Measurements from ENCODE around the gene HLA-DMB.

Gene HLA-DMB

GRCh38 chr6:32940656-32941213 is at the start of gene HLA-DMB:
Gene HLA-DMB (minus strand): TSS chr6:32941028. CDS start chr6:32940807, 221 bp downstream.
- DNase-seq (ENCODE audit: low read depth in 2 of 2, low spot score in 1 of 2) = no peak

DNA sequence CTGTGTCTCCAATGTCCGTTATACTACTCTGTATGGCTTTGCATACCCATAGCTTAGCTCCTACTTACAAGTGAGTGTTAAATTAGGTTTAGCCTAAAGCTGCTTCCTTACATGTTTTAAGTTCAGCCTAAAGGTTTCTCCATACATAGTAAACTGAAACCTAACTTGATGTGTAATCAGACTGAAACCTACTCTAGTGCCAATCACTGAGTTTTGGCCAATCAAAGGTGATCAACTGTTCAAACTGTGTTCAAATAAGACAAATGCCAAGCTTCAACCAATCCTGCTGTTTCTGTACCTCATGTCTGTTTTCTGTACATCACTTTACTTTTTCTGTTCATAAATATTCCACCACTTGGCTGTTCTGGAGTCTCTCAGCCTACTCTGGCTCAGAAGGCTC is 48.5 kb upstream of the HLA-DMB start:
- no peak for DNase-seq (ENCODE audit: low read depth in 2 of 2, low spot score in 1 of 2)

DNA sequence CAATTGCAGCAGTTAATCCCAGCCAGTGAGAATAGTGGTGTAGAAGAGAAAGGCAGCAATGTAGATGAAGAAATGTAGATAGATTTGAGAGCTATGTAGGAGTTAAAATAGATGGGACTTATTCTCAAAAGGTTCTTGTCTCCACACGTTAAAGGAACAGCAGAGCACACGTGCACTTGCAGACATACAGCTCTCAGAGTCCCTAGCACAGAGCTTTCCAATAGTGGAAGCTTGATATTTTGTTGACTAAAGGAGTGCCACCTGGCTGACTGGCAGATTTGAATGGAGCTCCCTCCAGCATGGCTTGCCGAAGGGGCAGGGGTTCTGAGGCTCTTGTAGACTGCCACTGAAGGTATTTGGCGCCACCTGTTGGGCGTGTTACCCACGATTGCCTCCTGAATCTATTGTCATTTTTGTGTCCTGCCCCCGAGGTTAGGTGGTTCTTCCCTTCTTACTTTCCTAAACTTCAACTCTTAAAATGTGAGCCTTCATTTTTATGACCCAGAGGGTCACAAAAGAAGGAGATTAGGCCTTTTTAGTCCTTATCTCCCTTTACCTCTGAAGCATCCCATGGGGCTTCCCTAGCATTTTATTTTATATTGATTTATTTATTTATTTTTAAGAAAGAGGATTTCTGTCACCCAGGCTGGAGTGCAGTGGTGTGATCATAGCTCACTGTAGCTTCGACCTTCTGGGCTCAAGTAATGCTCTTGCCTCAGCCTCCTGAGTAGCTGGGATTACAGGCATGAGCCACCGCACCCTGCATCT is 44.0 kb upstream of the HLA-DMB start:
- peak; percentile 70 to 95 for DNase-seq (ENCODE audit: low read depth in 2 of 2, low spot score in 1 of 2)

GRCh38 chr6:32983964-32984621 is 43.3 kb upstream of the HLA-DMB start:
- no peak for DNase-seq (ENCODE audit: low read depth in 2 of 2, low spot score in 1 of 2)

- DNase-seq (ENCODE audit: low read depth in 2 of 2, low spot score in 1 of 2) = no peak
These were observed 42.6 kb upstream of the HLA-DMB start for GRCh38 chr6:32983493-32983848.

- no peak for DNase-seq (ENCODE audit: low read depth in 2 of 2, low spot score in 1 of 2)
These were observed 42.1 kb upstream of the HLA-DMB start for GRCh38 chr6:32982702-32983492.

DNA sequence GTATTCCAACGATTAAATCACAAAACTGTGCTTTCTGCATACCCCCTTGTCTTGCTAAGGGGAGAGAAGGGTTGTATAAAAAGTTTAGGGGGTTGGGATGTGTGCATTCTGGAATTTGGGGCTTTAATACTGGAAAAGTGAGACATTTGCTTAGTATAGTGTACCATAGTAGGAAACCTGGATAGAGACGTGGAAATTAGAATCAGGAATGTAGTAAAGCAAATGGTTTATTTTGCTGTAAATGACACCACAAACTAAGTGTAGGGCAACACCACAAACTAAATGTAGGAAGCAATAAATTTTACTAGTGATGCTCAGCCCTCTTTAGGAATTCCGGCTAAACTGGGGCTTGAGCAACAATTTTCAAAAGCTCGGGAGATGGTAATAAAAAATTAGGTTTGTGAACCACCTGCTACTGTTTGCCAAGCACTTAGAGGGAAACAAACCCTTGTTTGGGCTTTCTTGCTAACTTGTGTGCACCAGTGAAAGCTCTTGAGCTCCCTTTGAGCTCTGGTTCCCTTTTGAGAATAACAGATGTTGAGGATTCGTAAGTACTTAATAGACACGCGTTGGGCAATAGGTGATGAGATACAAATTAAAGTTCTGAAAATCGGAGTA is 41.4 kb upstream of the HLA-DMB start:
- no peak for DNase-seq (ENCODE audit: low read depth in 2 of 2, low spot score in 1 of 2)

GRCh38 chr6:32980488-32981038 is 39.7 kb upstream of the HLA-DMB start:
- no peak for DNase-seq (ENCODE audit: low read depth in 2 of 2, low spot score in 1 of 2)

GRCh38 chr6:32979720-32980487 is 39.1 kb upstream of the HLA-DMB start:
- DNase-seq (ENCODE audit: low read depth in 2 of 2, low spot score in 1 of 2) = no peak

DNA sequence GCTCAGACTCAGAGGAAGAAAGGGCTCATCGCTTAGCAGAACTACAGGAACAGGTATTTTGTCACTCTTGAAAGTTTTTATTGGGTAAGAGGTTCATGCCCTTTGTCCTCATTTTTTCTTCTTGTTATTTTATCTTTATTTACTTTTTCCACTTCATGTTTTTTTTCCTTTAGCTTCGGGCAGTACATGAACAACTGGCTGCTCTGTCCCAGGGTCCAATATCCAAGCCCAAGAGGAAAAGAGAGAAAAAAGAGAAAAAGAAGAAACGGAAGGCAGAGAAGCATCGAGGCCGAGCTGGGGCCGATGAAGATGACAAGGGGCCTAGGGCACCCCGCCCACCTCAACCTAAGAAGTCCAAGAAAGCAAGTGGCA is 37.1 kb upstream of the HLA-DMB start:
- no peak for DNase-seq (ENCODE audit: low read depth in 2 of 2, low spot score in 1 of 2)

DNA sequence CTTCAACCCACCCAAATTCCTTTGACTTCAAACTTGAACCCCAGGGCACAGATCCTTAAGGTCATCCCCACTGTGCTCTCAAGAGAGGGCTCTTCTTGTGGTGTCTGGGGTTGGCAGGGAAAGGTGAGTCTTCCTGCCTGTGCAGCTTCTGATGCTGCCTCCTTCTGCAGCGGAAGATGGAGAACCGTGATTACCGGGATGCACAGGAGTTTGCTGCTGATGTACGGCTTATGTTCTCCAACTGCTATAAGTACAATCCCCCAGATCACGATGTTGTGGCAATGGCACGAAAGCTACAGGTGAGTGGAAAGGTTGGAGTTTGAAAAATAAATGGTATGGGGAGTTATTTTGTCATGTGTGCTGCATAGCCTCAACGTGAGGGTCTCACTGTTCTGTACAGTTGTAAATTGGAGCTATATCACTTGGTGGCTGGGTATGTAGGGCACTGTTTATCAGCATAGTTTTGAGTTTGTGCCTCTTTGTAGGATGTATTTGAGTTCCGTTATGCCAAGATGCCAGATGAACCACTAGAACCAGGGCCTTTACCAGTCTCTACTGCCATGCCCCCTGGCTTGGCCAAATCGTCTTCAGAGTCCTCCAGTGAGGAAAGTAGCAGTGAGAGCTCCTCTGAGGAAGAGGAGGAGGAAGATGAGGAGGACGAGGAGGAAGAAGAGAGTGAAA is 36.6 kb upstream of the HLA-DMB start:
- DNase-seq (ENCODE audit: low read depth in 2 of 2, low spot score in 1 of 2) = no peak

- no peak for DNase-seq (ENCODE audit: low read depth in 2 of 2, low spot score in 1 of 2)
These were observed 35.7 kb upstream of the HLA-DMB start for GRCh38 chr6:32976334-32977069.

- no peak for DNase-seq (ENCODE audit: low read depth in 2 of 2, low spot score in 1 of 2)
These were observed 35.1 kb upstream of the HLA-DMB start for GRCh38 chr6:32975886-32976285.

DNA sequence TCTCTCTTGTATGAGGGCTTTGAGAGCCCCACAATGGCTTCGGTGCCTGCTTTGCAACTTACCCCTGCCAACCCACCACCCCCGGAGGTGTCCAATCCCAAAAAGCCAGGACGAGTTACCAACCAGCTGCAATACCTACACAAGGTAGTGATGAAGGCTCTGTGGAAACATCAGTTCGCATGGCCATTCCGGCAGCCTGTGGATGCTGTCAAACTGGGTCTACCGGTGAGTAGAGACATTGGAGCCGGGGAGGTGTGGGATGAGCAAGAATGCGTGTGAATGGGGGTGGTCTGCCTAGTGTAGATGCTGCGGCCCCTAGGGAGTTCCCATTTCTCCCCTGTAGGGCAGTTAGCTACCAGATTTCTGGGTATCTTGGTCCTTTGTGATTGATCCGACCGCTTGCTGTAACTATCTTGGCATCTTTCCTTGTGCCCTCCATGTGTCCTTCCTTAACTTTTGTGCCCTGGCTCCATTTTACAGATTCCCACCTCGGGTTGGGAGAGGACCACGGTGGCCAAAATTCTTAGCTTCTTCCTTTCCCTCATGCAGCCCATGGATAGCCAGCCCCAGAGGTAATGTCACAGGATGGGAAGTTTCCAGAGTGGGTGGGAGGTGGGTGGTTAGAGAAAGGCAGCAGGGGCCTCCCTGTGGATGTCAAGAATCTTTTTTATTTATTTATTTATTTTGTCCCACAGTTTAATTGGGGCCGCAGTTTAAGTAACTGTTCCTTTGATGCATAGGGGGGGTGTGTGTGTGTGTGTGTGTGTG is 33.9 kb upstream of the HLA-DMB start:
- no peak for DNase-seq (ENCODE audit: low read depth in 2 of 2, low spot score in 1 of 2)

DNA sequence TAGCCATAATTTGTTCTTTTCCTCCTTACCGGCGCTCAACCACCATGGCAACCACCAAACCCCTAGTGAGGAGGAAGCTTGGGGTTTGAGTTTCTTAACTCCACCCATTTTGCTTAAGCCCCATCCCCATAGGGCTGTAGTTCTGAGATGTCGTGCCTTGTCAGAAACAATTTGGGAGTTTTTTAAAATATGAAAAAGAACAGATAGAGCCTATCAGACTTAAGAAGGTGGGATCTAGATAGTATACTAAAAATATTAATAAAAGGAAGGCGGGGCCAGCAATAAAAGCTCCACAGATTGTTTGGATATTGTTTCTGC is 33.1 kb upstream of the HLA-DMB start:
- DNase-seq (ENCODE audit: low read depth in 2 of 2, low spot score in 1 of 2) = no peak

GRCh38 chr6:32973144-32974015 is 32.6 kb upstream of the HLA-DMB start:
- peak; percentile 36 to 38 for DNase-seq (ENCODE audit: low read depth in 2 of 2, low spot score in 1 of 2)

GRCh38 chr6:32972353-32973143 is 31.7 kb upstream of the HLA-DMB start:
- peak in 1 of 2 donors; percentile 31 for DNase-seq (ENCODE audit: low read depth in 2 of 2, low spot score in 1 of 2)

Measured in stimulated activated CD8-positive, alpha-beta memory T cell treated with anti-CD3 and anti-CD28 coated beads, Interleukin-4, amount 100 ng/mL, for 4 hours (primary cell).